GM21723 (cell line): Measurements from ENCODE around the gene PARVA.
"Not testable (repeated sequence)": the region's sequence is repeated elsewhere in the genome, so short reads cannot be mapped to it uniquely, and the experiment has no call there.

Experiments used
- ATAC-seq: cut with Tn5 transposase; IDR thresholded peaks from one replicate; pipeline ENCODE4 v1.9.1; 2021; ENCODE audit warnings: mild to moderate bottlenecking, moderate library complexity; ENCODE audit not compliant: unreplicated experiment

PARVA gene

GRCh38 chr11:12496181-12497025, 119.0 kb downstream of the PARVA start:
- no peak for ATAC-seq

- ATAC-seq = no peak
Measured at GRCh38 chr11:12497431-12497830, 120.1 kb downstream of the PARVA start.

GRCh38 chr11:12499071-12499470, 121.7 kb downstream of the PARVA start:
- no peak for ATAC-seq

- ATAC-seq = no peak
Measured at GRCh38 chr11:12502046-12502445, 124.7 kb downstream of the PARVA start.

GRCh38 chr11:12503039-12503484, 125.7 kb downstream of the PARVA start:
- ATAC-seq = no peak

GRCh38 chr11:12503886-12504285, 126.5 kb downstream of the PARVA start:
- ATAC-seq = no peak

- ATAC-seq = no peak
Measured at GRCh38 chr11:12505183-12505582, 127.8 kb downstream of the PARVA start.

GRCh38 chr11:12506404-12506921, 129.1 kb downstream of the PARVA start:
- ATAC-seq = no peak

- ATAC-seq = no peak
Measured at GRCh38 chr11:12507391-12507790, 130.0 kb downstream of the PARVA start.

- ATAC-seq = no peak
Measured at GRCh38 chr11:12508151-12508751, 130.9 kb downstream of the PARVA start.

GRCh38 chr11:12509371-12509770, 132.0 kb downstream of the PARVA start:
- ATAC-seq = no peak

GRCh38 chr11:12512132-12512531, 134.8 kb downstream of the PARVA start:
- no peak for ATAC-seq

GRCh38 chr11:12512826-12513395, 135.5 kb downstream of the PARVA start:
- no peak for ATAC-seq

GRCh38 chr11:12516387-12517105, 139.2 kb downstream of the PARVA start:
- no peak for ATAC-seq

GRCh38 chr11:12517306-12517705, 139.9 kb downstream of the PARVA start:
- ATAC-seq = no peak

- no peak for ATAC-seq
Measured at GRCh38 chr11:12517741-12518140, 140.4 kb downstream of the PARVA start.

GRCh38 chr11:12518606-12519385, 141.4 kb downstream of the PARVA start:
- ATAC-seq = no peak

GRCh38 chr11:12520054-12520453, 142.7 kb downstream of the PARVA start:
- no peak for ATAC-seq

GRCh38 chr11:12520576-12520975, 143.2 kb downstream of the PARVA start:
- ATAC-seq = not testable (repeated sequence)

- ATAC-seq = no peak
Measured at GRCh38 chr11:12523180-12523924, 146.0 kb downstream of the PARVA start.
